ENCODE measurements around the gene DSG3. TPM values are rescaled to one million over a fixed set of nuclear protein-coding genes. Genes with fewer than 3 reads are reported as not detected.

The DSG3 gene
- total and polyA plus RNA-seq, 8 donors, result 0.31 to 47.6 (median 0.95) TPM; not detected in 4

DNA sequence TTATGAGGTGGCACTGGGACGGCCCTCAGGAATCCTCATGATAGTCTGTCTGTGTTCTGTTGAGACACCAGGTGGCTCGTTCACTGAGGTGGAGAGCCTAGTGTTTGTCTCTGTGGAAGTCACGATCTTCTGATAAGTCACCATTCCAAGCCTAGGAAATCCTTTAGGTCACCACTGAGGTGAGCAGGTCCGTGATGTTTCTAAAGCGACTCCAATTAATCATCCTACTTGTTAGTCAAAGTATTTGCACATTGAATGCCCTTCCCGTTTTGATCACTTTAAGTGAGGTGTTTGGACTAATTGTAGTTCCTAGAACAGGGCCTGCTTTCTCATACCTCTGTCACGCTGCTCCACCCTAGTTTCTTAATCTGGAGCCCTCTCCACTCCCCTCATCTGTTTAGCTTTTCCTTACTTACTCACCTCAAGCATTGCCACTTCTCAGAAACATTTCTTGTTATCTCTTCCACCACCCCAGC is 28.0 kb upstream of the DSG3 start:
- DNase-seq, result no peak
- H3K9me3 ChIP-seq, result no peaks in the 10 kb centered on the region
- H3K4me1 ChIP-seq, result no peaks in the 10 kb centered on the region
- WGBS, 5 donors, result 55 to 63% (median 61%) methylated on average over 7 of the region's 7 CpGs
- H3K36me3 ChIP-seq, result no peaks in the 10 kb centered on the region
- TF ChIP-seq, protein P1, sequence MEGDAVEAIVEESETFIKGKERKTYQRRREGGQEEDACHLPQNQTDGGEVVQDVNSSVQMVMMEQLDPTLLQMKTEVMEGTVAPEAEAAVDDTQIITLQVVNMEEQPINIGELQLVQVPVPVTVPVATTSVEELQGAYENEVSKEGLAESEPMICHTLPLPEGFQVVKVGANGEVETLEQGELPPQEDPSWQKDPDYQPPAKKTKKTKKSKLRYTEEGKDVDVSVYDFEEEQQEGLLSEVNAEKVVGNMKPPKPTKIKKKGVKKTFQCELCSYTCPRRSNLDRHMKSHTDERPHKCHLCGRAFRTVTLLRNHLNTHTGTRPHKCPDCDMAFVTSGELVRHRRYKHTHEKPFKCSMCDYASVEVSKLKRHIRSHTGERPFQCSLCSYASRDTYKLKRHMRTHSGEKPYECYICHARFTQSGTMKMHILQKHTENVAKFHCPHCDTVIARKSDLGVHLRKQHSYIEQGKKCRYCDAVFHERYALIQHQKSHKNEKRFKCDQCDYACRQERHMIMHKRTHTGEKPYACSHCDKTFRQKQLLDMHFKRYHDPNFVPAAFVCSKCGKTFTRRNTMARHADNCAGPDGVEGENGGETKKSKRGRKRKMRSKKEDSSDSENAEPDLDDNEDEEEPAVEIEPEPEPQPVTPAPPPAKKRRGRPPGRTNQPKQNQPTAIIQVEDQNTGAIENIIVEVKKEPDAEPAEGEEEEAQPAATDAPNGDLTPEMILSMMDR (IDR thresholded peaks at IDR 0.05), result no peak
- peak in 1 of 3 donors; percentile 20 for TF ChIP-seq POLR2AphosphoS5 (IDR thresholded peaks at IDR 0.05)
- TF ChIP-seq EP300 (IDR thresholded peaks at IDR 0.05), result no peak
- TF ChIP-seq POLR2A (IDR thresholded peaks at IDR 0.05), result no peak
- H3K4me3 ChIP-seq, result no peak overlapping the region
- H3K27ac ChIP-seq, result peak overlapping the region in 2 of 5 donors; percentile 22 to 59
- H3K27me3 ChIP-seq, result no peaks in the 10 kb centered on the region
- intact Hi-C loops (cut with DNase I; ENCODE audit: low total_unique reads), result no loop called here

DNA sequence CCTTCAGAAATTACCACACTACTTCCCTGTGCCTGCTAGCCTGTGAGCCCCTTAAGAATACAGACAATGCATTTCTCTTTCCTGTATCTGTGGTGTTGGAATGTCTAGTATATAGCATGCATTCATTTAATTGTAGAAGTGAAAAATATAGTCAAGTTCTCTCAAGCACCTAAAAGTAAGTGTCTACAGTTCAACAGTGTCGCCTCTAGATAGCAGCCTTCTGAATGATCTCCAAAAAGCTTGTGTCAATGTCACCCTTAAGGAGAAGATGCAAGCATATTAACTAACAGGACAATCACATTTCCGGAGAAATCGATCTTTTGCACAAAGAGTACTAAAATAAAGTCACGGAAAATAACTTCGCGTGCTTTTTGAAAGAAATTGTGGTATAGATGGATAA is 27.5 kb upstream of the DSG3 start:
- 89 to 94% (median 94%) methylated on average over 6 of the region's 6 CpGs for WGBS, 5 donors
- Histone ChIP-seq H3K4me3 (no peak overlapping the region), H3K27me3 (no peaks in the 10 kb centered on the region), H3K27ac (peak overlapping the region in 1 of 5 donors; percentile 57), H3K9me3 (no peaks in the 10 kb centered on the region), H3K4me1 (no peaks in the 10 kb centered on the region), H3K36me3 (no peaks in the 10 kb centered on the region)
- TF ChIP-seq POLR2AphosphoS5 (IDR thresholded peaks at IDR 0.05), result no peak
- no peak for TF ChIP-seq POLR2A (IDR thresholded peaks at IDR 0.05)
- TF ChIP-seq, protein P1 (IDR thresholded peaks at IDR 0.05), result no peak
- TF ChIP-seq EP300 (IDR thresholded peaks at IDR 0.05), result no peak
- intact Hi-C loops (cut with DNase I; ENCODE audit: low total_unique reads), result no loop called here
- no peak for DNase-seq

DNA sequence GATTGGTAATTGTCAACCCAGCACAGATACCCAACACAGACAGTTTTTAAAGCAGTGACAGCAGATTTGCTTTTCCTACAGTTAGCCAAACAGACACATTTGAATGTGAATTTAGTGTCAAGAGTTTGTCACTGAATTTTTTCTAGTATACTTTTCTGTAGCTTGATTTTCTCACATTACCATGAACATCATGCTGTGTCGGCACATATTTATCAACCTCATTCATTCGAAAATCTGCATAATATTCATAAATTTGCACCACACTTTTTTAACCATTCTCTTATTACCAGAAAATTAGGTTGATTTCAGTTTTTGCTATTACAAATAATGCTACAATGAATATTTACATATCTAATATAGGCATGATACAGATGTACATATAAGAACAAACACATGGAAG is 27.0 kb upstream of the DSG3 start:
- no peak for DNase-seq
- Histone ChIP-seq H3K4me3 (no peak overlapping the region), H3K27me3 (no peaks in the 10 kb centered on the region), H3K9me3 (no peaks in the 10 kb centered on the region), H3K4me1 (no peaks in the 10 kb centered on the region), H3K36me3 (no peaks in the 10 kb centered on the region), H3K27ac (peak overlapping the region in 1 of 5 donors; percentile 57)
- intact Hi-C loops (cut with DNase I; ENCODE audit: low total_unique reads), result no loop called here
- TF ChIP-seq POLR2A (IDR thresholded peaks at IDR 0.05), result no peak
- TF ChIP-seq, protein P1 (IDR thresholded peaks at IDR 0.05), result no peak
- TF ChIP-seq POLR2AphosphoS5 (IDR thresholded peaks at IDR 0.05), result no peak
- no peak for TF ChIP-seq EP300 (IDR thresholded peaks at IDR 0.05)
- WGBS, 5 donors, result 89 to 97% (median 95%) methylated on average over 2 of the region's 2 CpGs

DNA sequence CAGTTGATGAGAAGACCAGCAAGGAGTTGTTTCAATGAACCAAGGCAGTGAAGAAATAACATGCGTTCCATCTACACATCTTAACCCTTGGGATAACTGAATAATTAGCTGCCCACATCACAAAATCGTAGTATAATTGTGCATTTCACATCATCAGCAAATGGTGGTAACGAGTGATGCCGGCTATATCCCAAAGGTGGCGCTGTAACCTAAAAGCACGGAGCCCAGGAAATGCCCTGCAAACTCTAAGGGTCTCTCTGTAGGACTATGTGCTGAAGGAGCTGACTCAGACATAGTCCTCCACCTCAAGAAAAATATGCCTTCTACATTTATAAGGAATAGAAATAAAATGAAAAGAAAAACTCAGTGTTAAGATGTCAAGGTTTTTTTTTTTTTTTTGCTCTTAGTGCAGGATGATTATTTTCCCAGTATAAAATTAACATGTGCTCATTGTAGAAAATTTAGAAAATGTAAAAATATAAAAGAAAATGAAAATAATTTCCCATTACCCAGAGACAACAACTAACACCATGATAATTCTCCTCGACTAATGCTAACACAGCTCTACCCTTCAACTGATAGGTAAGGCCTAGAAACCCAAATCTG is 23.1 kb upstream of the DSG3 start:
- Histone ChIP-seq H3K36me3 (no peaks in the 10 kb centered on the region), H3K4me1 (no peaks in the 10 kb centered on the region), H3K4me3 (no peak overlapping the region), H3K27me3 (no peaks in the 10 kb centered on the region), H3K27ac (no peak overlapping the region), H3K9me3 (no peaks in the 10 kb centered on the region)
- 30 to 46% (median 37%) methylated on average over 7 of the region's 7 CpGs for WGBS, 5 donors
- intact Hi-C loops (cut with DNase I; ENCODE audit: low total_unique reads), result no loop called here
- TF ChIP-seq, protein P1 (IDR thresholded peaks at IDR 0.05), result peak in 4 of 7 experiments; percentile 36 to 48 (median 48)
- no peak for TF ChIP-seq POLR2AphosphoS5 (IDR thresholded peaks at IDR 0.05)
- TF ChIP-seq EP300 (IDR thresholded peaks at IDR 0.05), result no peak
- no peak for TF ChIP-seq POLR2A (IDR thresholded peaks at IDR 0.05)
- DNase-seq, result peak; percentile 39 to 47

All from stomach (tissue), 9 donors.